Measurements from ENCODE around the gene DCLRE1A.

DCLRE1A gene

DNA sequence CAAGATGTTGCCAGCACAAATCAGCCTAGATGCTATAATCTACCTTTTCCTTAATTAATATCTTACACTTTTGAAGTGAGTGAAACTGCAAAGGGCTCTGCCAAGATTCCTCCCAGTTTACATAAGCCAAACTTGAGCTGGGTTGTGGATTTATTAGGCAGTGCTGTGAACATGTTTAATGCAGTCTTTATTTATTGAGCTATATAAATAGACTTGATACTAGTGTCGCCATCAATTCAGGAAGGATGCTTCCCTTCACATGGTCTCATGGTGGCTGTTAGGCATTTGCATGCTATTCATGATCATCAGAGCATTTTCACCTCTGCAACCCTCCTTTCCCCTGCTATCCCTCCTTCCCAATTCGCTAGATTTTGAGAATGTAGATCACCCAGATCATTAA is 62.2 kb downstream of the DCLRE1A start:
- Histone ChIP-seq H3K27me3 (ENCODE audit: insufficient read depth, low read length, poor library complexity, severe bottlenecking) (no peaks in the 10 kb centered on the region), H3K4me1 (ENCODE audit: insufficient read depth, low read length, poor library complexity, severe bottlenecking) (no peaks in the 10 kb centered on the region), H3K9me3 (ENCODE audit: insufficient read depth, low read depth, low read length) (no peaks in the 10 kb centered on the region), H4K20me1 (ENCODE audit: insufficient read depth, low read length, poor library complexity, severe bottlenecking) (no peaks in the 10 kb centered on the region), H3K4me2 (ENCODE audit: low read depth, low read length, poor library complexity, severe bottlenecking) (no peak overlapping the region), H3K4me3 (ENCODE audit: low read length, poor library complexity, severe bottlenecking) (no peak overlapping the region), H3K9ac (ENCODE audit: low read depth, low read length, poor library complexity, severe bottlenecking) (no peak overlapping the region), H3F3A (ENCODE audit: low read depth) (no peaks in the 10 kb centered on the region), H3K9me2 (replicated peaks; ENCODE audit: low read depth, low read length) (no peaks in the 10 kb centered on the region), H3K79me2 (ENCODE audit: insufficient read depth, low read length) (no peaks in the 10 kb centered on the region), H2AFZ (ENCODE audit: low read length) (no peak overlapping the region), H3K36me3 (ENCODE audit: insufficient read depth, low read length) (no peaks in the 10 kb centered on the region)
- no peak for TF ChIP-seq EZH2phosphoT487 (IDR thresholded peaks at IDR 0.05; ENCODE audit: borderline replicate concordance)

DNA sequence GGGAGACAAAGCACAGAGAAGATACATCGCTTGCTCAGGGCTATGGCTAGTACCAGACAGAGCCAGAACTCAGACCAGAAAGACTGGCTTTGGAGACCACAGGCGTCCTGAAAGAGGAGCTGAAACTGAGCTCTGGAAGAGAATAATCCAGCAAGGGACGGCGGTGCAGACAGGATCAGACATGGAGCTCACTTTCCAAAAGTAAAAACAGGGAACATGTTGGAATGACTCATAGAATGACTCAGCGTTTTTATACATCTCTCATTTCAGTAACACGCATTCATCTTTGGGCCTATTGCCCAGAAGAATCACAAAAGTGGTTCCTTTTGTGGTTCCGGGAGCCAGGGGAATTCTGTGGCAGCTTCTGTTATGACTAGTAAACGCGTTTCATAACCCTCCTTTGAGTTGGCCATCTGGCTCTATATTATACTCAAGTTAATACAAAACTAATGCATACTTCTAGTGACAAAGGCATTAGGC is 65.2 kb downstream of the DCLRE1A start:
- TF ChIP-seq, protein P1, sequence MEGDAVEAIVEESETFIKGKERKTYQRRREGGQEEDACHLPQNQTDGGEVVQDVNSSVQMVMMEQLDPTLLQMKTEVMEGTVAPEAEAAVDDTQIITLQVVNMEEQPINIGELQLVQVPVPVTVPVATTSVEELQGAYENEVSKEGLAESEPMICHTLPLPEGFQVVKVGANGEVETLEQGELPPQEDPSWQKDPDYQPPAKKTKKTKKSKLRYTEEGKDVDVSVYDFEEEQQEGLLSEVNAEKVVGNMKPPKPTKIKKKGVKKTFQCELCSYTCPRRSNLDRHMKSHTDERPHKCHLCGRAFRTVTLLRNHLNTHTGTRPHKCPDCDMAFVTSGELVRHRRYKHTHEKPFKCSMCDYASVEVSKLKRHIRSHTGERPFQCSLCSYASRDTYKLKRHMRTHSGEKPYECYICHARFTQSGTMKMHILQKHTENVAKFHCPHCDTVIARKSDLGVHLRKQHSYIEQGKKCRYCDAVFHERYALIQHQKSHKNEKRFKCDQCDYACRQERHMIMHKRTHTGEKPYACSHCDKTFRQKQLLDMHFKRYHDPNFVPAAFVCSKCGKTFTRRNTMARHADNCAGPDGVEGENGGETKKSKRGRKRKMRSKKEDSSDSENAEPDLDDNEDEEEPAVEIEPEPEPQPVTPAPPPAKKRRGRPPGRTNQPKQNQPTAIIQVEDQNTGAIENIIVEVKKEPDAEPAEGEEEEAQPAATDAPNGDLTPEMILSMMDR (conservative IDR thresholded peaks at IDR 0.05; ENCODE audit: low read length) = no peak
- TF ChIP-seq EZH2phosphoT487 (IDR thresholded peaks at IDR 0.05; ENCODE audit: borderline replicate concordance) = no peak
- Histone ChIP-seq H3K9ac (ENCODE audit: low read depth, low read length, poor library complexity, severe bottlenecking) (no peak overlapping the region), H3K79me2 (ENCODE audit: insufficient read depth, low read length) (no peaks in the 10 kb centered on the region), H2AFZ (ENCODE audit: low read length) (no peak overlapping the region), H3K27me3 (ENCODE audit: insufficient read depth, low read length, poor library complexity, severe bottlenecking) (no peaks in the 10 kb centered on the region), H3K9me3 (ENCODE audit: insufficient read depth, low read depth, low read length) (no peaks in the 10 kb centered on the region), H3K36me3 (ENCODE audit: insufficient read depth, low read length) (no peaks in the 10 kb centered on the region), H3K4me2 (ENCODE audit: low read depth, low read length, poor library complexity, severe bottlenecking) (no peak overlapping the region), H3K4me1 (ENCODE audit: insufficient read depth, low read length, poor library complexity, severe bottlenecking) (no peaks in the 10 kb centered on the region), H3F3A (ENCODE audit: low read depth) (no peaks in the 10 kb centered on the region), H4K20me1 (ENCODE audit: insufficient read depth, low read length, poor library complexity, severe bottlenecking) (no peaks in the 10 kb centered on the region), H3K9me2 (replicated peaks; ENCODE audit: low read depth, low read length) (no peaks in the 10 kb centered on the region), H3K4me3 (ENCODE audit: low read length, poor library complexity, severe bottlenecking) (no peak overlapping the region)
